Type B pancreatic cell (in vitro differentiated cells): ENCODE results near the gene CREG1. TPM values are rescaled to one million over a fixed set of nuclear protein-coding genes. Genes with fewer than 3 reads are reported as not detected.

ENCODE experiments used
- DNase-seq: peaks from one replicate; pipeline ENCODE4 v3.0.0; 2021; ENCODE audit warnings: mixed read lengths; ENCODE audit not compliant: unreplicated experiment; ENCODE audit errors: extremely low spot score
- H3K27ac Mint-ChIP-seq: 2 replicates; pipeline ENCODE4 v1.8.0; 2021; ENCODE audit warnings: mild to moderate bottlenecking, mixed read lengths
- H3K27me3 Mint-ChIP-seq: 2 replicates; pipeline ENCODE4 v1.8.0; 2021; ENCODE audit warnings: mixed read lengths
- H3K36me3 Mint-ChIP-seq: 2 replicates; pipeline ENCODE4 v1.8.0; 2021; ENCODE audit warnings: mixed read lengths
- H3K4me1 Mint-ChIP-seq: one replicate; pipeline ENCODE4 v1.8.0; 2021; ENCODE audit warnings: mixed read lengths; ENCODE audit not compliant: unreplicated experiment
- H3K4me3 Mint-ChIP-seq: 2 replicates; pipeline ENCODE4 v1.8.0; 2021; ENCODE audit warnings: mild to moderate bottlenecking, mixed read lengths
- H3K9me3 Mint-ChIP-seq: 2 replicates; pipeline ENCODE4 v1.8.0; 2021; ENCODE audit warnings: mixed read lengths
- CTCF ChIP-seq: fragments of 200-600 bp; sonication (generic); conservative IDR thresholded peaks from 2 replicates; pipeline ENCODE4 v1.5.0; 2021; ENCODE audit warnings: antibody characterized with exemption, mild to moderate bottlenecking
- total RNA-seq: library from RNA; stranded (reverse); gene quantifications from 2 replicates; pipeline ENCODE4 v1.2.1, GENCODE V29; 2021; ENCODE audit warnings: low replicate concordance

Gene CREG1
- total RNA-seq, 1 donor from 2014 or later, result 39.5 TPM

GRCh38 chr1:167548059-167548932 lies 5.3 kb downstream of the CREG1 start:
- no peaks in the 10 kb centered on the region for H3K27me3 Mint-ChIP-seq
- no peaks in the 10 kb centered on the region for H3K9me3 Mint-ChIP-seq
- DNase-seq, result no peak
- H3K4me3 Mint-ChIP-seq, result no peak overlapping the region
- peaks cover 13% of the 10 kb centered on the region for H3K36me3 Mint-ChIP-seq
- TF ChIP-seq CTCF, result no peak
- H3K27ac Mint-ChIP-seq, result peak overlapping the region; percentile 12
- H3K4me1 Mint-ChIP-seq, result peaks cover 11% of the 10 kb centered on the region

GRCh38 chr1:167546935-167547334 lies 6.6 kb downstream of the CREG1 start:
- Mint-ChIP-seq H3K27ac (no peak overlapping the region), H3K4me1 (peaks cover 11% of the 10 kb centered on the region), H3K9me3 (no peaks in the 10 kb centered on the region), H3K27me3 (no peaks in the 10 kb centered on the region), H3K36me3 (peaks cover 13% of the 10 kb centered on the region), H3K4me3 (no peak overlapping the region)
- DNase-seq, result no peak
- TF ChIP-seq CTCF, result no peak

GRCh38 chr1:167545349-167545748 lies 8.2 kb downstream of the CREG1 start:
- Mint-ChIP-seq H3K4me1 (peaks cover 2% of the 10 kb centered on the region), H3K4me3 (no peak overlapping the region), H3K27ac (no peak overlapping the region), H3K36me3 (peaks cover 13% of the 10 kb centered on the region), H3K27me3 (no peaks in the 10 kb centered on the region), H3K9me3 (no peaks in the 10 kb centered on the region)
- no peak for TF ChIP-seq CTCF
- DNase-seq, result no peak

GRCh38 chr1:167544447-167545093 lies 9.0 kb downstream of the CREG1 start:
- no peaks in the 10 kb centered on the region for H3K9me3 Mint-ChIP-seq
- H3K27ac Mint-ChIP-seq, result peak overlapping the region; percentile 5
- peaks cover 13% of the 10 kb centered on the region for H3K36me3 Mint-ChIP-seq
- no peak for TF ChIP-seq CTCF
- no peak for DNase-seq
- no peaks in the 10 kb centered on the region for H3K4me1 Mint-ChIP-seq
- no peak overlapping the region for H3K4me3 Mint-ChIP-seq
- H3K27me3 Mint-ChIP-seq, result no peaks in the 10 kb centered on the region

GRCh38 chr1:167543199-167543990 lies 10.2 kb downstream of the CREG1 start:
- no peak for TF ChIP-seq CTCF
- H3K27me3 Mint-ChIP-seq, result no peaks in the 10 kb centered on the region
- no peaks in the 10 kb centered on the region for H3K9me3 Mint-ChIP-seq
- no peaks in the 10 kb centered on the region for H3K4me1 Mint-ChIP-seq
- DNase-seq, result no peak
- peaks cover 13% of the 10 kb centered on the region for H3K36me3 Mint-ChIP-seq
- no peak overlapping the region for H3K4me3 Mint-ChIP-seq
- H3K27ac Mint-ChIP-seq, result no peak overlapping the region
